SK-N-SH treated with all-trans-retinoic acid at 6 μM for 48 hours (cell line): Measurements from ENCODE around the gene ALPL.

ENCODE experiments used
- ATAC-seq: fragments of 200-7000 bp; cut with Tn5 transposase; 3 replicates; pipeline ENCODE4 v1.9.1; 2020; ENCODE audit warnings: mild to moderate bottlenecking, moderate library complexity
- ARNTL ChIP-seq: fragments of 450-650 bp; formaldehyde crosslinking; IDR thresholded peaks from 2 replicates; pipeline ENCODE4 v1.5.0; 2020; ENCODE audit warnings: low read depth, mild to moderate bottlenecking, moderate library complexity, borderline replicate concordance
- BACH2 ChIP-seq: fragments of 250-450 bp; sonication (Bioruptor Pico); IDR thresholded peaks from 2 replicates; pipeline ENCODE4 v1.9.0; 2021; ENCODE audit warnings: mild to moderate bottlenecking, borderline replicate concordance
- CSDC2 ChIP-seq: fragments of 250-450 bp; sonication (Bioruptor Pico); IDR thresholded peaks from 2 replicates; pipeline ENCODE4 v1.5.0; 2020; ENCODE audit warnings: mild to moderate bottlenecking, moderate library complexity
- CSRNP3 ChIP-seq: fragments of 250-450 bp; sonication (Bioruptor Pico); IDR thresholded peaks from 2 replicates; pipeline ENCODE4 v1.5.1; 2021; ENCODE audit warnings: mild to moderate bottlenecking, moderate library complexity
- GLIS3 ChIP-seq: fragments of 250-450 bp; sonication (Bioruptor Pico); IDR thresholded peaks from 2 replicates; pipeline ENCODE4 v1.5.0; 2020; ENCODE audit warnings: mild to moderate bottlenecking, moderate library complexity
- ISL1 ChIP-seq: fragments of 250-450 bp; sonication (Bioruptor Pico); IDR thresholded peaks from 2 replicates; pipeline ENCODE4 v2.1.2; 2022; ENCODE audit warnings: mild to moderate bottlenecking, moderate library complexity
- PATZ1 ChIP-seq: fragments of 250-450 bp; sonication (Bioruptor Pico); IDR thresholded peaks from 2 replicates; pipeline ENCODE4 v1.8.0; 2020; ENCODE audit warnings: mild to moderate bottlenecking, moderate library complexity, borderline replicate concordance
- POU6F1 ChIP-seq: fragments of 250-450 bp; sonication (Bioruptor Pico); IDR thresholded peaks from 2 replicates; pipeline ENCODE4 v1.8.0; 2021; ENCODE audit warnings: low read depth, mild to moderate bottlenecking, moderate library complexity, borderline replicate concordance
- PPARA ChIP-seq: fragments of 250-450 bp; sonication (Bioruptor Pico); IDR thresholded peaks from 2 replicates; pipeline ENCODE4 v1.5.0; 2020; ENCODE audit warnings: mild to moderate bottlenecking, borderline replicate concordance
- RARB ChIP-seq: fragments of 250-450 bp; sonication (Bioruptor Pico); IDR thresholded peaks from 2 replicates; pipeline ENCODE4 v1.8.0; 2021; ENCODE audit warnings: mild to moderate bottlenecking, moderate library complexity
- TCF4 ChIP-seq: fragments of 250-450 bp; sonication (Bioruptor Pico); IDR thresholded peaks from 2 replicates; pipeline ENCODE4 v1.8.0; 2021; ENCODE audit warnings: mild to moderate bottlenecking, moderate library complexity, borderline replicate concordance
- TOX ChIP-seq: fragments of 250-450 bp; sonication (Bioruptor Pico); IDR thresholded peaks from 2 replicates; pipeline ENCODE4 v1.8.0; 2021; ENCODE audit warnings: mild to moderate bottlenecking, moderate library complexity, borderline replicate concordance
- ZC3H10 ChIP-seq: fragments of 250-450 bp; sonication (Bioruptor Pico); IDR thresholded peaks from 2 replicates; pipeline ENCODE4 v1.5.1; 2021; ENCODE audit warnings: mild to moderate bottlenecking, moderate library complexity
- ZFP3 ChIP-seq: fragments of 250-450 bp; sonication (Bioruptor Pico); IDR thresholded peaks from 2 replicates; pipeline ENCODE4 v1.5.0; 2020; ENCODE audit warnings: mild to moderate bottlenecking, moderate library complexity
- ZNF565 ChIP-seq: fragments of 450-650 bp; formaldehyde crosslinking; conservative IDR thresholded peaks from 2 replicates; pipeline ENCODE4 v1.5.0; 2020; ENCODE audit warnings: low read depth, mild to moderate bottlenecking, moderate library complexity
- ZNF70 ChIP-seq: fragments of 450-650 bp; formaldehyde crosslinking; IDR thresholded peaks from 2 replicates; pipeline ENCODE4 v1.5.0; 2020; ENCODE audit warnings: mild to moderate bottlenecking, moderate library complexity
- ZNF8 ChIP-seq: fragments of 450-650 bp; formaldehyde crosslinking; IDR thresholded peaks from 2 replicates; pipeline ENCODE4 v1.5.0; 2020; ENCODE audit warnings: mild to moderate bottlenecking, moderate library complexity

The ALPL gene

GRCh38 chr1:21610989-21611785 is 102.0 kb downstream of the ALPL start (continued):
- TF ChIP-seq POU6F1 (no peak), ARNTL (CRISPR knock-in tag) (no peak)

GRCh38 chr1:21612057-21612456 is 102.8 kb downstream of the ALPL start:
- no peak for ATAC-seq
- no peak for TF ChIP-seq CSDC2 (CRISPR knock-in tag)
- TF ChIP-seq, all 23 proteins: peak for 0

- TF ChIP-seq RARB (CRISPR knock-in tag) (no peak), ZNF8 (no peak), POU6F1 (no peak), TOX (no peak), ZFP3 (CRISPR knock-in tag) (no peak), TCF4 (CRISPR knock-in tag) (no peak), ZNF70 (CRISPR knock-in tag) (no peak), PATZ1 (CRISPR knock-in tag) (no peak), CSDC2 (CRISPR knock-in tag) (no peak)
- ATAC-seq = no peak
Measured at GRCh38 chr1:21613072-21613867, 104.0 kb downstream of the ALPL start.

GRCh38 chr1:21614419-21615115 is 105.3 kb downstream of the ALPL start:
- TF ChIP-seq PATZ1 (CRISPR knock-in tag) = no peak
- TF ChIP-seq ZC3H10 (CRISPR knock-in tag) = no peak
- no peak for TF ChIP-seq ZNF70 (CRISPR knock-in tag)
- TF ChIP-seq ARNTL (CRISPR knock-in tag) = no peak
- TF ChIP-seq ZNF565 (CRISPR knock-in tag) = no peak
- no peak for TF ChIP-seq ISL1 (CRISPR knock-in tag)
- TF ChIP-seq GLIS3 = no peak
- no peak for TF ChIP-seq CSDC2 (CRISPR knock-in tag)
- TF ChIP-seq PPARA (CRISPR knock-in tag) = no peak
- TF ChIP-seq BACH2 = no peak
- no peak for TF ChIP-seq CSRNP3 (CRISPR knock-in tag)
- no peak for TF ChIP-seq POU6F1

More at GRCh38 chr1:21614419-21615115, 105.3 kb downstream of the ALPL start:
- ATAC-seq = no peak
